T47D (cell line): Measurements from ENCODE around the gene SLC35C1.
A peak's percentile ranks its signal among the peaks of the same experiment; 100 is the strongest.

Source experiments
- DNase-seq, 2 experiments: peaks; one replicate each; pipeline versions ENCODE4 v3.0.0 to v3.0.0-alpha.2; 2011 to 2012; ENCODE audit warnings: low read depth in 1 of 2, low spot score in 1 of 2
- JUND ChIP-seq: IDR thresholded peaks from 2 replicates; pipeline ENCODE4 v1.6.1; 2012; ENCODE audit warnings: low read depth
- in situ Hi-C: cut with HindIII; loops from 2 replicates; pipeline ENCODE4 v1.10.0; 2016; ENCODE audit warnings: low sequenced_read_pairs, low pct_unique_long_range_greater_than_20kb

Gene SLC35C1

GRCh38 chr11:45847911-45848316, 43.0 kb downstream of the SLC35C1 start:
- in situ Hi-C loops = no loop called here
- no peak for TF ChIP-seq JUND
- DNase-seq = peak in 1 of 2 experiments; percentile 39

GRCh38 chr11:45848654-45849081, 43.7 kb downstream of the SLC35C1 start:
- DNase-seq = peak; percentile 61 to 77
- TF ChIP-seq JUND = no peak
- in situ Hi-C loops = no loop called here

- no peak for TF ChIP-seq JUND
- in situ Hi-C loops = no loop called here
- DNase-seq = no peak
These were observed 45.5 kb downstream of the SLC35C1 start for GRCh38 chr11:45850446-45850845.

GRCh38 chr11:45851228-45851627, 46.3 kb downstream of the SLC35C1 start:
- in situ Hi-C loops = no loop called here
- no peak for TF ChIP-seq JUND

GRCh38 chr11:45852018-45852711, 47.2 kb downstream of the SLC35C1 start:
- in situ Hi-C loops = no loop called here
- no peak for DNase-seq
- TF ChIP-seq JUND = no peak

More at GRCh38 chr11:45851228-45851627, 46.3 kb downstream of the SLC35C1 start:
- DNase-seq = no peak

- in situ Hi-C loops = no loop called here
- TF ChIP-seq JUND = no peak
- DNase-seq = peak; percentile 47 to 55
These were observed 47.8 kb downstream of the SLC35C1 start for GRCh38 chr11:45852712-45853101.

GRCh38 chr11:45853332-45854219, 48.6 kb downstream of the SLC35C1 start:
- in situ Hi-C loops = no loop called here
- no peak for TF ChIP-seq JUND
- no peak for DNase-seq

- in situ Hi-C loops = no loop called here
- DNase-seq = no peak
- no peak for TF ChIP-seq JUND
These were observed 50.4 kb downstream of the SLC35C1 start for GRCh38 chr11:45855308-45855707.

- TF ChIP-seq JUND = no peak
- DNase-seq = no peak
- in situ Hi-C loops = no loop called here
These were observed 51.1 kb downstream of the SLC35C1 start for GRCh38 chr11:45856044-45856468.

GRCh38 chr11:45857961-45858474, 53.1 kb downstream of the SLC35C1 start:
- no peak for TF ChIP-seq JUND
- no peak for DNase-seq
- in situ Hi-C loops = no loop called here

GRCh38 chr11:45858751-45859398, 53.9 kb downstream of the SLC35C1 start:
- in situ Hi-C loops = no loop called here
- DNase-seq = no peak
- TF ChIP-seq JUND = no peak

GRCh38 chr11:45859661-45860140, 54.8 kb downstream of the SLC35C1 start:
- DNase-seq = peak in 1 of 2 experiments; percentile 59
- no peak for TF ChIP-seq JUND
- in situ Hi-C loops = no loop called here
